Measurements from ENCODE around the gene RCVRN. TPM values are rescaled to one million over a fixed set of nuclear protein-coding genes. Genes with fewer than 3 reads are reported as not detected.
A peak's percentile ranks its signal among the peaks of the same experiment; 100 is the strongest.

The RCVRN gene
- total RNA-seq, 1 experiment from 2014 or later, result not detected

DNA sequence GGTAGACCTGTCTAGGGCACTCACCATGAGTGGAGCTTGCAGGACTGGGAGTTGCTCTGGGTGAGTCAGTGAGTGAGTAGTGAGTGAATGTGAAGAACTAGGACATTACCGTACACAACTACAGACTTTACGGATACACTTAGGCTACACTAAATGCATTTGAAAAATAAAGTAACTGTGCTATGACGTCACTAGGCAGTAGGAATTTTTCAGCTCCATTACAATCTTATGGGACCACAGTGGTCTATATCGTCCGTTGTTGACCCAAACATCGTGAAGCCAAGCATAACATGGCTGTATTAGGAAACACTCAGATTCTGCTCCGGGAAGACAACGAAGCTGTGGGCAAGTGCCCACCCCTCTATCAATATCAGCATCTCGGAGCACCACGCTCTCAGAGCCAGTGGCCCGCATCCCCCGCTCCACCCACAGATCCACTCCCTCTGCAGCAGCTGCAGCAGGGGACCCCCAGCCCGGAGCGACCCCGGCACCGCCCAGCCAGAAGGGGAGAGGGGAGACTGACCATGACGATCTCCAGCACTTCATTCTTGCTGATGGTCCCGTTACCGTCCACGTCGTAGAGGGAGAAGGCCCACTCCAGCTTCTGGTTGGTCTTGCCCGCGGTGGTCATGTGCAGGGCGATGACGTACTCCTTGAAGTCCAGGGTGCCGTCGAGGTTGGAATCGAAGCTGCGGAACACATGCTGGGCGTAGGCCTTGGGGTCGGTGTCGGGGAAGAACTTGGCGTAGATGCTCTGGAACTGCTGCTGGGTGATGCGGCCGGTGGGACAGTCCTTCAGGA lies 594 bp downstream of the RCVRN start:
- Histone ChIP-seq H3K4me2 (ENCODE audit: low read length) (no peak overlapping the region), H3K9me3 (ENCODE audit: low read length) (no peaks in the 10 kb centered on the region), H3K27me3 (ENCODE audit: low read length) (no peaks in the 10 kb centered on the region), H3K9ac (ENCODE audit: low read length) (no peak overlapping the region), H3K36me3 (ENCODE audit: low read depth, low read length) (no peaks in the 10 kb centered on the region; the same call in 1 of the 2 replicates), H3K79me2 (ENCODE audit: low read length) (no peaks in the 10 kb centered on the region), H3K27ac (ENCODE audit: low read length) (no peak overlapping the region), H3K4me1 (ENCODE audit: insufficient read depth, low read length) (peaks cover 11% of the 10 kb centered on the region; the same call in 1 of the 2 replicates), H3K9me2 (replicated peaks; ENCODE audit: low read length) (no peaks in the 10 kb centered on the region), H3F3A (ENCODE audit: low read length, unreplicated experiment) (no peaks in the 10 kb centered on the region), H2AFZ (ENCODE audit: low read length) (no peak overlapping the region), H4K20me1 (ENCODE audit: low read length) (no peaks in the 10 kb centered on the region), H3K4me3 (ENCODE audit: low read length) (no peak overlapping the region)
- no peak for DNase-seq
- TF ChIP-seq, protein P1, sequence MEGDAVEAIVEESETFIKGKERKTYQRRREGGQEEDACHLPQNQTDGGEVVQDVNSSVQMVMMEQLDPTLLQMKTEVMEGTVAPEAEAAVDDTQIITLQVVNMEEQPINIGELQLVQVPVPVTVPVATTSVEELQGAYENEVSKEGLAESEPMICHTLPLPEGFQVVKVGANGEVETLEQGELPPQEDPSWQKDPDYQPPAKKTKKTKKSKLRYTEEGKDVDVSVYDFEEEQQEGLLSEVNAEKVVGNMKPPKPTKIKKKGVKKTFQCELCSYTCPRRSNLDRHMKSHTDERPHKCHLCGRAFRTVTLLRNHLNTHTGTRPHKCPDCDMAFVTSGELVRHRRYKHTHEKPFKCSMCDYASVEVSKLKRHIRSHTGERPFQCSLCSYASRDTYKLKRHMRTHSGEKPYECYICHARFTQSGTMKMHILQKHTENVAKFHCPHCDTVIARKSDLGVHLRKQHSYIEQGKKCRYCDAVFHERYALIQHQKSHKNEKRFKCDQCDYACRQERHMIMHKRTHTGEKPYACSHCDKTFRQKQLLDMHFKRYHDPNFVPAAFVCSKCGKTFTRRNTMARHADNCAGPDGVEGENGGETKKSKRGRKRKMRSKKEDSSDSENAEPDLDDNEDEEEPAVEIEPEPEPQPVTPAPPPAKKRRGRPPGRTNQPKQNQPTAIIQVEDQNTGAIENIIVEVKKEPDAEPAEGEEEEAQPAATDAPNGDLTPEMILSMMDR (conservative IDR thresholded peaks at IDR 0.05; ENCODE audit: low read depth, low read length), result no peak
- no peak for TF ChIP-seq EZH2 (IDR thresholded peaks at IDR 0.05; ENCODE audit: low read length, unreplicated experiment)
- TF ChIP-seq EZH2phosphoT487 (IDR thresholded peaks at IDR 0.05; ENCODE audit: borderline replicate concordance, low read length), result no peak
- POLR2A ChIA-PET (ENCODE audit: unreplicated experiment), result no interaction called here
- intact Hi-C loops (cut with micrococcal nuclease), result no loop called here
- no peak for ATAC-seq
- CTCF ChIA-PET, result interaction anchor here (0.6 kb wide), 1 partner anchor 25 kb away, joined by 3 read pairs; no protein-coding TSS in a partner anchor
- BruUV-seq (replicated peaks), result no TSS peak

DNA sequence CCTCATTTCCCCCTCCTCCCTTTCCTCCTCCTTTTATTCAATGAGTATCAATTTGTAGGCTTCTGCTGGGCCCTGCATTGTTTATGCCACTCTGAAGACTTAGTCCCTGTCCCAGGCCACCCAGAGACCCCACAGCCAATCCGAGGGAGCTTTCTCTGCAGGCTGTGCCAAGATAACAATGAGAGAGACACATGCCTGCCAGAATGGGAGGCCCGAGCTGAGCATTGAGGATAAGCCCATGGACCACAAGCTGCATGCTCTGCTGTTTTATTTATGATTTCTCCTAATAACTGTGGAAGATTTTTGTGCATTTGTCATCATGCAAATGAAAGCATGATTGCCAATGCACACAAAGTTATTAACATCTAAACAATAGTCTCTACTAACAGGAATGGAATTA lies 3.0 kb downstream of the RCVRN start:
- ATAC-seq (no peak), DNase-seq (no peak)
- H3K4me2 ChIP-seq (ENCODE audit: low read length), result no peak overlapping the region
- H3K36me3 ChIP-seq (ENCODE audit: low read depth, low read length), result no peaks in the 10 kb centered on the region; the same call in 1 of the 2 replicates
- CTCF ChIA-PET, result no interaction called here
- no peaks in the 10 kb centered on the region for H3K79me2 ChIP-seq (ENCODE audit: low read length)
- H4K20me1 ChIP-seq (ENCODE audit: low read length), result no peaks in the 10 kb centered on the region
- POLR2A ChIA-PET (ENCODE audit: unreplicated experiment), result no interaction called here
- peaks cover 11% of the 10 kb centered on the region; the same call in 1 of the 2 replicates for H3K4me1 ChIP-seq (ENCODE audit: insufficient read depth, low read length)
- H3K27ac ChIP-seq (ENCODE audit: low read length), result no peak overlapping the region
- H2AFZ ChIP-seq (ENCODE audit: low read length), result no peak overlapping the region
- H3K27me3 ChIP-seq (ENCODE audit: low read length), result no peaks in the 10 kb centered on the region
- no peaks in the 10 kb centered on the region for H3K9me2 ChIP-seq (replicated peaks; ENCODE audit: low read length)
- H3K9me3 ChIP-seq (ENCODE audit: low read length), result no peaks in the 10 kb centered on the region
- no peaks in the 10 kb centered on the region for H3F3A ChIP-seq (ENCODE audit: low read length, unreplicated experiment)
- BruUV-seq (replicated peaks), result no TSS peak
- H3K9ac ChIP-seq (ENCODE audit: low read length), result no peak overlapping the region
- intact Hi-C loops (cut with micrococcal nuclease), result no loop called here
- TF ChIP-seq EZH2phosphoT487 (IDR thresholded peaks at IDR 0.05; ENCODE audit: borderline replicate concordance, low read length) (no peak), EZH2 (IDR thresholded peaks at IDR 0.05; ENCODE audit: low read length, unreplicated experiment) (no peak)
- TF ChIP-seq, protein P1 (conservative IDR thresholded peaks at IDR 0.05; ENCODE audit: low read depth, low read length), result no peak
- no peak overlapping the region for H3K4me3 ChIP-seq (ENCODE audit: low read length)

- ATAC-seq (no peak; the same call in 1 of the 2 replicates), DNase-seq (peak; percentile 47)
- TF ChIP-seq, protein P1 (conservative IDR thresholded peaks at IDR 0.05; ENCODE audit: low read depth, low read length), result no peak
- TF ChIP-seq EZH2 (IDR thresholded peaks at IDR 0.05; ENCODE audit: low read length, unreplicated experiment) (no peak), EZH2phosphoT487 (IDR thresholded peaks at IDR 0.05; ENCODE audit: borderline replicate concordance, low read length) (no peak)
- no peaks in the 10 kb centered on the region for H3K36me3 ChIP-seq (ENCODE audit: low read depth, low read length)
- H3K4me3 ChIP-seq (ENCODE audit: low read length), result no peak overlapping the region
- no peak overlapping the region for H3K9ac ChIP-seq (ENCODE audit: low read length)
- no TSS peak for BruUV-seq (replicated peaks)
- H3K27ac ChIP-seq (ENCODE audit: low read length), result no peak overlapping the region
- no peak overlapping the region for H2AFZ ChIP-seq (ENCODE audit: low read length)
- intact Hi-C loops (cut with micrococcal nuclease), result no loop called here
- POLR2A ChIA-PET (ENCODE audit: unreplicated experiment), result no interaction called here
- no peaks in the 10 kb centered on the region for H3K9me2 ChIP-seq (replicated peaks; ENCODE audit: low read length)
- H3K4me1 ChIP-seq (ENCODE audit: insufficient read depth, low read length), result peaks cover 11% of the 10 kb centered on the region; the same call in 1 of the 2 replicates
- H3K9me3 ChIP-seq (ENCODE audit: low read length), result no peaks in the 10 kb centered on the region
- H3K4me2 ChIP-seq (ENCODE audit: low read length), result no peak overlapping the region
- CTCF ChIA-PET, result no interaction called here
- H3F3A ChIP-seq (ENCODE audit: low read length, unreplicated experiment), result no peaks in the 10 kb centered on the region
- H3K27me3 ChIP-seq (ENCODE audit: low read length), result no peaks in the 10 kb centered on the region
- H4K20me1 ChIP-seq (ENCODE audit: low read length), result no peaks in the 10 kb centered on the region
- no peaks in the 10 kb centered on the region for H3K79me2 ChIP-seq (ENCODE audit: low read length)
Measured at GRCh38 chr17:9900784-9901183, 4.3 kb downstream of the RCVRN start.

Data from PC-3 (cell line).